Glomerular visceral epithelial cell (primary cell): ENCODE measurements around the gene NFIX.

ENCODE experiments used
- DNase-seq: peaks from one replicate; pipeline ENCODE4 v3.0.0-alpha.2; 2016; ENCODE audit errors: extremely low spot score

The NFIX gene

DNA sequence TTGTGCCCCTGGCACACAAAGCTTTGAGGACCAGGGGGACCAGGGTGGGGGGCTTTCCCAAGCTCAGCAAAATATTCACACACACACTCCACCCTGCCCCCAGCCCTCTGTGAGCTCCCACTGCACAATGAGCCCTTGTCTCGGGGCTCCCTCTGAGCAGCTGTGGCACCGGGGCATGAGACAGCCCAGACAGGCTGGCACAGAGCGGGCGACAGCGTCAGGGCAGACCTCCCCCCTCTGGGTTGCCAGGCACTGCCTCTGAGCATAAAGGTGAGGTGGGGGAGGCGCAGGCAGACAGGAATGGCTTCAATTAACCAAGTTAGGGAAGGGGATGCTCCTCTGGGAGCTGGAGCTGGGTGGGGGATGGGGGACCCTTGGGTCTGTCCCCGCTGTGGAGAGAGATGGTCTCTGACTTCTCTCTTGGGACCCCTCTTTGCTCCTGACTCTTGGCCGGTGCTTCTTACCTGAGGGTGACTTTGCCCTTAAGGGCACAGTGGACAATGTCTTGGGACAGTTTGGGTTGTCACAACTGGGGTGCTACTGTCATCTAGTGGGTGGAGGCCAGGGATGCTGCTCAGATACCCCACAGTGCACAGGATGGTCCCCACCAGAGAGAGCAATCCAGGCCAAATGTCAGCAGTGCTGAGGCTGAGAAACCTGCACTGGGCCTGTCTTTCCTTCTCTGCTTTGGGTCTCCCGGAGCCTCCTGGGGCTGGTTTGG, 77.1 kb downstream of the NFIX start:
- DNase-seq, result no peak

DNA sequence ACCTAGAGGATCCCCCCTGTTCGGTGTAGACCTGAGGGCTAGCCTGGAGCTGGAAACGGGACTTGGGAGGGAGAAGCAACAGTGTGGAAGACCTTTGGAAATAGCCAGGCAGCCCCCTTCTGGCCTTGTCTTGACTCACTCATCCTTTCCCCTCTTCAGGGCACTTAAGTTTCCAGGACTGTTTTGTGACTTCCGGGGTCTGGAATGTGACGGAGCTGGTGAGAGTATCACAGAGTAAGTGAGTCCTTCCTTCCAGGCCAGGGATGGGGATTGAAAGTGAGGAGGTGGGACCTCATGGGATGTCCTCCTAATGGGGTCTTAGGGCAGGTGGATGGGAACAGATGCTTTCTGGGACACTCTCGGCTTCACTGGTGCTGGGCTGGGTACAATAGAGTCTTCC, 78.0 kb downstream of the NFIX start:
- no peak for DNase-seq

DNA sequence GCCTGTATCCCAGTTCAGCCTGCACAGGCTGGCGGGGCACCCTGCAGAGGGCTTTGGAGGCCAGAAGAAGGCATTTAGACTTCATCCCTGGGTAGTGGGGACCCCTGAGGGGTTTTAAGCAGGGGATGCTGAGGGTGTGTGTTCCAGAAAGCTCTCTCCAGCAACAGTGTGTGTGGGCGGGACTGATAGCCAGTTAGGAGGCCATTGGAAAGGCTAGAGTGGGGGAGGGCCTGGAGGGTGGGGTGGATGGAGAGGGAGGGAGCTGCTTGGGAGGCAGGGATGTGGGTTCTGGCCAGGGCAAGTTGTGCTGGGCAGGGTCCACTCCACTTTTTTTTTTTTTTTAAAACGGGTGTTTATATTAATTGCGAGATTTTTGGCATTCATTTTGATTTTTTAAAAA, 79.1 kb downstream of the NFIX start:
- no peak for DNase-seq

DNA sequence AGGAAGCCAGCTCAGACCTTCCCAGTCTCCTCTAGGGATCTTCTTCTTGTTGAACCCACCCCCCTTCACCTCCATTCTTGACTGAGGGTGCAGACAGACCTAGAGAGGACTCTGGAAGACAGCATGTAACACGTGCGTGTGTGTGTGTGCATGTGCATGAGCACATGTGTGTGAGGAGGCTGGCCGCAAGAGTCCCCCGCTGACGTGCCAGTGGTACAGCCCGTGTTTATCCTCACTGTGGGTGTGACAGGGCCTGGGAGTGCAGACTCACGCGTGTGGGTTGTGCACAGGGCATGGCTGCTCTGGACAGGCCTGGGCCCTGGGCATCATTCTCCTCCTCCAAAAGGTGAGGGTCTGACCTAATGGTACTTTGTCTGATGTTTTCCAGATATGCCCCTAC, 81.0 kb downstream of the NFIX start:
- DNase-seq, result no peak

DNA sequence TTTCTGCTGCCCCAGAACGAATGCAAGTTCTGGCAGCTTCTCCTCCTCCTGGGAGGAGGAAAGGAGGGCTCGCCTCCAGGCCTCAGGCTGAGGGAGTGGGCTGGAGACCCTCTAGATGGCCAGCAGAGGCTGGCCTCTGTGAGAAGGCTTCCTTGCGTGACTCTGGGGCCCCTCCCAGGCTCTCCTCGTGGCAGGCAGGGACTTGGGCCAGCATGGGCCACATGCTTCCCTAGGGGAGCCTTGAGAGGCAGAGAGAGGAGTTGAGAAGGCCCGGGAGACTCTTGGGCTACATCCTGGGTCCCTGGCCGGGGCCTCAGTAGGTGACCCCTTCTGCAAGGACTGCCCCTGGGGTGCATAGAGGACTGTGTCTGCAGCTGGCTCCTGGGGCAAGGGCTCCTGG, 81.5 kb downstream of the NFIX start:
- no peak for DNase-seq

DNA sequence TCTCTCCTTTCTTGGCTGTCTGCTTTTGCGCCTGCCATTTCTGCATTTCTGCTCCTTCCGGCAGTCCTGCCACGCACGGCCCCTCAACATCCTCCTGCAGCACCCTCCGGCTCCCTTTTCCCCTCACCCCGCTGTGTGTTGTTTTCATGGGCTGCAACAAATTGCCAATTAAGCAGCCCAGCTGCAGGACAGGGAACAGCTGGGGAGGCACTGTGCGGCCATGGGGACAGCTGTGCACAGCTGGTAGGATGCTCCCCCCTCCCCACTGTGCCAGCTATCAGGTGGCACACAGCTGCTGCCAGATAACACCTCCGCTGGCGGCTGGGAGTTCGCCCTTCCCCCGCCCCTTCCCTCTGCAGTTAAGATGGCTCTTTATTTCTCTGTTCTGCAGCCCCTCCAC, 82.0 kb downstream of the NFIX start:
- no peak for DNase-seq

DNA sequence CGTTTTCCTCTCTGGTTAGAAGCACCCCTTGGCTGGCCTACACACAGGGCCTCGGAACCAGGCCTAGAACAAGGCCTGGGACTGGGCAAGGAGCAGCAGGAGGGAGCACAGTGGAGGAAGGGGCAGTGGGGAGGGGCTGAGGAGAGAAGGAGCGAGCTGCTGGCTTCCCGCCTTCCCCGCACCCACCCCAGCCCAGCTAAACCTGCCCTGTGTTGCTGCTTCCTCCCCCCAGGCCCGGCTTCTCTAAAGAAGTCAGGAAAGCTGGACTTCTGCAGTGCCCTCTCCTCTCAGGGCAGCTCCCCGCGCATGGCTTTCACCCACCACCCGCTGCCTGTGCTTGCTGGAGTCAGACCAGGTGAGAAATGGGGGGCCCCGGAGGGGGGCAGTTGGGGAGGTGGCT, 83.1 kb downstream of the NFIX start:
- DNase-seq, result no peak

DNA sequence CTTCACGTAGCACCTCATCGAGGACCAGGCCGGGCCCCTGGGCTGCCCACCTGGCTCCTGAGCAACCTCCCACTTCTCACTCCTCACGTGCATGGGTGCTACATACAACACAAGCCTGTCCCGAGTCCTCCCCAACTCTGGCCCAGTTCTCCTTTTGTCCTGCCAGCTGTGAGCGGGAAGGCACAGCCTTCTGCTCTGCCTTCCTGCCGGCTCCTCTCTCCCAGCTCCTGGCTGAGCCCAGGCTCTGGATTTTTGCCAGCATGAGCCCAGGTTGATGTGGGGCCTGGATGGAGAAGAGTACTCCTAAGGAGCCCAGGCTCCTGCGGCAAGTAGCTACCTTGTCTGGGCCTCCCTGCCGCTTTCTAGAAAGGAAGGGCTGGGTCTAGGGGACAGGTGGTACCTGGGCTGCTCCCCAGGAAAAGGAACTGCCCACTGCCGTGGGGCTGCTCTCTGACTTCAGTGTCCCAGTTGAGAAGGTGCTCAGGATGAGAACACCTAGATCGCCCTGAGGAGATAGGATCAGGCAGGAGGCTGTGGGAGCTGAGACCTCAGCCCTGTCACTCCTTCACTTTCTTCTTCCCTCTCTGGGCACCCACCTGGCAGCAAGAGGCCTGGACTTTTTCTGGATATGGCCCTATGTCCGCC, 83.7 kb downstream of the NFIX start:
- no peak for DNase-seq

DNA sequence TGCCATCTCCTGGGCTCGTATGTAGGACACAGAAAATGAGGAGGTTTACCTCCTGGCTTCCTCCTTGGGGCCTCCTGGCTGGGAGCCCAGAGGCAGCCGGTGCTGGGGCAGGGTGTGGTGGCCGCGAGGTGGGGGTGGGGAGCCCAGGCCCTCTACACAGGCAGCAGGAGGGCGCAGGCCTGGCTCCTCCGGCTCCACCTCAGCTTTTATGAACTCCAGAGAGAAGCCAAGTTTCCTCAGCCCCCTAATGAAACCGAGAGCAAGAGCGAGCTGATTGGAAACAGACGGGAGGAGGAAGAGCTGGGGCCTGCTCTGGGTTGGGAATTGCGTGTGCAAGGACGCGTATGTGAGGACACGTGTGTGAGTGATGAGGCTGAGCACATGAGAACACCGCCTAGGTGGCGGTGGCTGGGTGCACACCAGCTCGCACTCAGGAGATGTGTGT, 84.3 kb downstream of the NFIX start:
- no peak for DNase-seq

DNA sequence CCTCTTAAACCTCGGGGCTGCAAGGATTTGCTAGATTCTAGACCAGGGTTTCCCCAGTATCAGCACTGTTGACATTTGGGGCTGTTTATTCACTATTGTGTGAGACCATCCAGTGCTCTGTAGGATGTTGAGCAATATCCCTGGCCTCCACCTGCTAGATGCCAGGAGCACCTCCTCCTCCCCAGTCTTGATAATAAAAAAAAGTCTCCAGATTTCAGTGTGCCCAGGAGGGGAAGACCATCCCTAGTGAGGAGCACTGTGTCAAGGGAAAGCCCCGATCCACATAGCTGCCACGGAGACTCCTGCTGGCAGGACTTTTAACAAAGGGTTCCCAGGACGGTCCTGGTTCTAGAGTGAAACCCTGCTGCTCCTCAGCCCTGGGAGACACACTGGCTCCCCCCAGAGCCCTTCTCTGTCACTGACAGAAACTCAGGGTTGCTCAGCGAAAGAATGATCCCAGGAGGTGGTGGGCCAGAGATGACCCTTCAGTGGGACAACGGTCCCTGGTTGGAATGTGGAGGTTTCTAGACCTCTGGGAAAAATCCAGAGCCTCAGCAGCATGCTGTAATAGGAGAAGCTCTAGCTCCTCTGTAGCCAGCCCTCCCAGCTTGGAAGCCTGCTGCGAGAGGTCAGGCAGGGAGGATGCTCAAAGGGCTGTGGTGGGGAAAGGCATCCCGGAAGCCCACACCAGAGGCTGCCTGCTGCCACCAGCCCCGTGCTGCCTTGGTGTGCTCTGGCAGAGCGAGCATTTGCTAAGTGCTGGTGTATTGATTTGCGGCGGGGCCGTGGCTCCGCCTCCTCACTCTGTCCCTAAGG, 87.1 kb downstream of the NFIX start:
- no peak for DNase-seq

DNA sequence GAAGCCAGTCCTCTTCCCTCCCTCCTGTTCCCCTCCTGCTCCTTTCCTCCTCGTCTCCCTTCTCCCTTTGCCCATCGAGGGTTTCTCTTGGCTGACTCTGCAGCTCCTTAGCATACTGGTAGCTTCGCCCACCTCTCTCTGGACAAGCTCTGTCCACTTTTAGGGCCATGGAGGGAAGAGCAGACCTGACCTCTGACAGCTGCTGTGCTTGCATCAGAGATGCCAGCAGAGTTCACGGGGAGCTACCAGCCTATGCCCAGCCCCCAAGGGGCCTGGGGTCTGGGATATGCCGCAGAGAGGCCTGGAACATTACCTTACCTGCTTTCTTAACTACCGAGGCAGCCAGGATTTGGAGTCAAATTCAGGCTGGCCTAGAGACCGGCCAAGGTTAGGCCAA, 87.7 kb downstream of the NFIX start:
- no peak for DNase-seq

DNA sequence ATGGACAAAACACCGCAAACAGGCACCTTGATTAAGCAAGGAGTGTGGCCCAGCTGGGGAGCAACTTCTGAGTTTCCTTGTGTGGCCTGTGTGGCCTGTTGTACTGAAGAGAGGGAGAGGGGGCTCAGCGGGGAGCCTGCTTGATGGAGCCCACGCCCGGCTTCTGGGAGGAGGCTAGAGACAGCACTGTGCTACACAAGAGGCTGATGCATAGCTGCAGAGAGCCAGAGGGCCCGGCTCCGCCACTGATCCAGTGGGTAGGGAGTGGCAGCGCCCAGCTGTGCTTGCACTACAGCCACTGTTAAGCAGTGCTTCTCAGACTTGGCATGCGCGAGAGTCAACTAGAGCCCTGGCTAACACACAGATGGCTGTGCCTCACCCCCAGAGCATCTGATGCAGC, 88.4 kb downstream of the NFIX start:
- no peak for DNase-seq

DNA sequence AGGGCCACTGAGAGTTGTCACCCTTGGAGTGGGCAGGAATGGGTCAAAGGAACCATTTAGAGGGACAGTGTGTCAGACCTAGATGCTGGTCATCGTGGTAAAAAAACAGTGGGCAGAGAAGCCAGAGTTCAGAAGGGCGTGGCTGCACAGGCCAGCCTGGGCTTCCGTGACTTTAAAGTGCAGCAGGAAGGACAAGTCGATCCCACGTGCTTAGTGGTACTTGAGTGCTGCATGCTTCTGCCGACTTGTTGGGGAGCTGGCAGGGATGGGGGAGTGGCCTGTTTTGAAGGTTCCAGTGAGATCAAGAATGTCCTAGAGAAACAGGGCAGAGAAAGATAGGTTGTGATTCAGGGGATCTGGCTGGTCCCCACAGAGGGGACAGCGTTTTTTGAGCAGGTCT, 90.4 kb downstream of the NFIX start:
- no peak for DNase-seq

DNA sequence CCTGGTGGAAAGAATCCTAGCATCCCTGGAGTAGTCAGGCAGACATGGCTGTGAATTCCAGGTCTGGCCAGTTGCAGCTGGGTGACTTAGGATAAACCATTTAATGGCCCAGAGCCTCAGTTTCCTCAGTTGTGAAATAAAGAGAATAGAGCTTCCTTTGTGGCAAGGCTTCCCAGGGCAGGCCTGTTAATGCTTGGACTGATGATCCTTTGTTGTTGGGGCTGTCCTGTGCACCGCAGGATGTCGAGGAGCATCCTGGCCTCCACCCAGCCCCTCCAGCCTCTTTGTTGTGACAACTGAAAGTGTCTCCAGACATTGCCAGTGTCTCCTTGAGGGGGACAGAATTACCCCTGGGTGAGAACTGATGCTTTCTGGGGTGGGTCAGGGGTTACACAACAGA, 91.1 kb downstream of the NFIX start:
- no peak for DNase-seq

DNA sequence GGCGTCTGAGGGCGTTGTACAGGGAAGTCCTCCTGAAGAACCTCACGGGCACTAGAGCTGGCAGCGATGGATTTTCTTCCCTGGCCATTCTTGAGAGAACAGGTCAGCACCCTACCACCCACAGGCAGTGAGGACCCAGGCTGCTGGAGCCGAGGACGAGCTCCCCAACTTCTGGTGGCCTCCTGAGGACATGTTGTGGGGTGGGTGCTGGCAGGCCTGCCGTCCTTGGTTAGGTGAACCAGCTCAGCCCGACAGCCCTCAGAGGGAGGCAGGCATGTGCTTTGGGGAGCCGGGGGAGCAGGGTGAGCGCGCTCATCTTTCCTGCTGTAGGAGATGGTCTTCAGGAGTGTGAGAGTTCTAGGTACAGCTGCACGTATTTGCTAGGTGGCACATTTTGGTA, 92.0 kb downstream of the NFIX start:
- no peak for DNase-seq

DNA sequence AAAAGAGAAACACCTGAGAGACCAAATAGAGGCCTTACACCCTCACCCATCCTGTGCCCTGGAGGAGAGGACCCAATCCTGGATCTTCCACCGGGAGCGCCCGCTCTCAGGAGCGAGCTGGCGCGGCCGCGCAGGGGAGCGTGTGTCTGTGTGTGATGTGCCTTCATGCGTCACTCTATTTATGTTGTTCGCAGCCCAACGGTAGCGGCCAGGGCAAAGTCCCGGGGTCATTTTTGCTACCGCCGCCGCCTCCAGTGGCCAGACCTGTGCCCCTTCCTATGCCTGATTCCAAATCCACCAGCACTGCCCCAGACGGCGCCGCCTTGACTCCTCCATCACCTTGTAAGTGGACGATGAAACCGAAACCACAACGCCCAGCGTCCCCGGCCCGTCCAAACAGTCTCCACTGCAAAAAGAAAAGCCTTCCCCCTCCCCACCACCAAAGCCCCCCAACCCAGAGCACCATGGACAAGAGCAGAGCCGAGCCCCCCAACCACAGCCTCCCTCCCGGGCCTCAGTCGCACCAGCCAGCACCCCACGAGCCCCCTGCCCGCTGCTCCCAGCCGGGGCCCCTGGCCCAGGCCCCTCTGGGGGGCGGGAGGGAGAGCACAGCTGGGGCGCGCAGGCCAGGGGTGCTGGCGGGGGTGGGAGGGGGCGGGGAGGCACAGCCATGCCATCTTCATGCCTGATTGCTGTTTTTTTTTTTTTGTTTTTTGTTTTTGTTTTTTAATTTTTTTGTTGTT, 92.7 kb downstream of the NFIX start:
- DNase-seq, result no peak

DNA sequence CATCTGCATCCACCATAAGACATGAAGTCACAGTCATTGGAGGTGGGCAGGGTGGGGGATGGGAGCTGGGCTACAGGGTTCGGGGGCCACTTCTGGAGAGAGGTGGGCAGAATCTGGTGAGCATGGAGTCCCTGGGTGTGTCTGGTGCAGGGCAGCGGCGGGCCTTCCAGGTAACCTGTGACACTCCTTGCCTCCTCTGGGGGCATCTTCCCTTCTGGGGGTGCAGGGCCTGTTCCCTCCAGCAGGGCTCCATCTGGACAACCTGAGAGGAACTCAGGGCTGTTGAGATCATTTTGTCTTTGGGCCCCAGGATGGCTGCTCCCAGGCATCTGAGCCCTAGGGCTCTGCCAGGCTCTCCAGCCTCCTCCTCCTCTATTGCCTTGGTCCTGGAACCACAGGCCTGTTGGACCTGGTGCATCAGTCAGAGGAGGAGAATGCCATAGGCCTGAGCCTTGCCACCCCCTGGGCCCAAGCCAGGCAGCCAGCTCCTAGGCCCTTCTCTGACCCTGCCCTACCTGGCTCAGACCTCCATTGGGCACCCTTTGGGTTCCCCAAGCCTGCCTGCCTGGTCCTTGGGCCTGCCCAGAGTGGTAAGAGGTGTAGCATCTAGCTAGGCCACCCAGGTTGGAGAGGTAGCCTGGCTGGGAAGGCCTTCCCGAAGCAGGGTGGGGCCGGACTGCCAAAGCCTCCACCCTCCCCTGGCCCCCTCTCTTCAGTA, 94.0 kb downstream of the NFIX start:
- peak; percentile 18 for DNase-seq

DNA sequence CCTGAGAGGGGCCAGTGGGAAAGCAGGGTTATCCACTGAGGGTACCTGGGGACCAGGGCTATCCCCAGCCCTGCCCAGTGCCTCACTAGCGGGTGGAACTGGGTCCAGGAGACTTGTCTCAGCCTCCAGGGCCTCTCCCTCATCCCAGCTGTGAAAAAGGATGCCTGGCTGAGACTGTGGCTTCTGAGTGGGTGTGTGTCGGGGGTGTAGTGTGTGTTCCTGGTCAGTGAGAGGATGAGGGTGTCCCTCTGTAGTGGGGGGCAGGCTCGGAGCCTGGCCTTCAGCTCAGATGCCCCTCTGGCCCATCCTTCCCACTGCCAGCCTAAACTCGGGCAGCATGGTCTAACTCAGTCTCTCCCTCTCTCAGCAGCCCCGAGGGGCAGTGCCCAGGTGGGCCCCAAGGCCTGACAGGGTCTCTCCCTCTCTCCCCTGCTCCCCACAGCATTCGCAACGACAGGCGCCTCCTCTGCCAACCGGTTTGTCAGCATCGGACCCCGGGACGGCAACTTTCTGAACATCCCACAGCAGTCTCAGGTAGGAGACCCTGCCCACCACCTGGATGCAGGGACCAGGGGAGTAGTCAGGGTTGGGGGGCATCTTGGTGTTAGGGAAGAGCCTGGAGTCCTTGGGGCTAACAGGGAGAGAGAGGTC, 94.7 kb downstream of the NFIX start:
- no peak for DNase-seq

DNA sequence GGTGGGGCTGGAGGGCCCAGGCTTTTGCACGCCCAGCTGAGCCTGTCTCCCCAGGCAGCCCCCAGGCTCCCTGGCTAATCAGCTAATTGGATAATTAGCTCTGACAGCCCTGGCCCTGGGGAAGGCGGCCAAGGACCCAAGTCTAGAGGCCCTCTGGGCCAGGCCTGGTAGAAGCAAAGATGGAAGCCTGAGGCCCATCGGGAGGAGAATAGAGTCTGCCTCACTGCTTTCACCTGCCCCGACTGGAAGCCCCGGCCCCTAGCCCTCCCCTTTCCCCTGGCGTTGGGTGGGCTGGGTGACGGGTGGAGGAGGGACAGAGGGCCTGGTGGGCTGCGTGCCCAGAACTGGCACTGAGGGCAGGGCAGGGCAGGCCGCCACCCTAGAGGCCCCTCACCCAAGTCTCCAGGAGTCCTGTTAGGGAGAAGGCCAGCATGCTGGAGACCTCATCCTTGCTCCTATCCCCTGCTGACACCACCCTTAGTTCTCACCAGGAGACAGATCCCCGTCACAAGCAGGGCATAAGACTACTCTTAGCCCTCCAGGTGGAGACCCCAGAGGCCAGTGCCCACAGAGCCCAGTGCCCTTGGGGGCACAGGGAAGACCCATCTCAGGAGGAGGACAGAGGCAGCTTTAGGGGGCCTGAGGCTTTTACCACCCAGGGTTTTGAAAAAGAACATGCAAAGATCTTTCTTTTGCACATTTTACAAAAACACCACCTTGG, 95.4 kb downstream of the NFIX start:
- DNase-seq, result no peak

DNA sequence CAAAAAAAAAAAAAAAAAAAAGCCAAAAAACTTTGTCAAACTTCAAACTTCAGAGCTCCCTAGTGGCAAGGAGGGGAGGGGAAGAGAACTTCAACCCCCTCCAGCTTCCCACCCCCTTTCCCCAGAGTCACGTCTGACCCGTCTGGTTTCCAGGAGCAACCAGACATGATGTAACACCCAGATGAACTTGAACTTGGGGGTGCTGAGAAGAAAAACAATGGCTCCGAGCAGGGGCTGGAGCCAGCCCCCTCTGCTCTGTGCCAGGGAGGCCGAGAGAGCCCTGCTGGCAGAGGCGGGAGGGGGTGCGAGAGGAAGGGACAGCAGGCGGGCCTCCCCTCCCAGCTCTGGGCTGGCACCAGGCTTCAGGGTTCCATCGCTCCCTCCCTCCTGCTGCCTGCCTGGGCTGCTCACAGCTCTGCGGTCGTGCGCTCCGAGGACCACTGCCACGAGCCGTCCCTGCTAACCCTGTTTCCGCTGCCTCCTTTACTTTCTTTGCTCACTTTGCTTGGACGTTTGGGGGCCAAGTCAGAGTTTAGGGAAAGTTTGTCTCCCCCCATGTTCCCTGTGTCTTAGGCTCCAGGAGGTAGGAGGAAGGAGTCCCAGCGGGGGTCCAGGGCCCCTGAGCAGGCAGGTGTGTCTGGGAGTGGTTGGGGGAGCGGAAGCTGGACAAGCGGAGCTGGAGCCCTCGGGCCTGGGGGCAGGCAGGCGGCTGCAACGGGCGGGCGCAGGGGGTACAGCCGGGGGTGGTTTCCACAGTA, 96.3 kb downstream of the NFIX start:
- peak; percentile 79 for DNase-seq
